ENCODE measurements around the gene BST2. TPM values are rescaled to one million over a fixed set of nuclear protein-coding genes. Genes with fewer than 3 reads are reported as not detected.
A peak's percentile ranks its signal among the peaks of the same experiment; 100 is the strongest.

The BST2 gene
- total and polyA plus RNA-seq, 7 experiments from 2014 or later: 29.9 to 221 (median 63.0) TPM

- DNase-seq (no peak), ATAC-seq (no peak)
- Mint-ChIP-seq H3K9me3 (no peaks in the 10 kb centered on the region), H3K36me3 (peaks cover 0 to 19% (median 6%) of the 10 kb centered on the region in 5 donors), H3K4me3 (peak overlapping the region in 2 of 10 donors; percentile 1 to 35), H3K27ac (peak overlapping the region in 1 of 9 donors; percentile 13), H3K4me1 (peaks cover 26 to 43% (median 28%) of the 10 kb centered on the region in 7 donors), H3K27me3 (no peaks in the 10 kb centered on the region)
- peaks cover 0 to 31% (median 0%) of the 10 kb centered on the region in 3 experiments for H3K36me3 ChIP-seq (ENCODE audit: control insufficient read depth in 2 of 3, insufficient read depth in 3 of 3, low read length in 3 of 3)
- no peak overlapping the region for H3K4me3 ChIP-seq (ENCODE audit: low read length)
- H3K27me3 ChIP-seq (ENCODE audit: control insufficient read depth in 2 of 2, insufficient read depth in 2 of 2, low read length in 2 of 2): no peaks in the 10 kb centered on the region
- intact Hi-C loops (cut with micrococcal nuclease): loop anchor here (5.0 kb wide), 3 partner anchors 73 to 103 kb away; partner anchors contain the start of genes DDA1 (in 1 of the 2), GTPBP3 (in 1 of the 2), MRPL34 (in 1 of the 2) and PGLS (in 1 of the 2)
- no peak overlapping the region for H3K27ac ChIP-seq (ENCODE audit: low read depth, low read length)
- H3K4me1 ChIP-seq (ENCODE audit: control insufficient read depth in 2 of 2, insufficient read depth in 2 of 2, low read length in 2 of 2): peaks cover 0 to 4% of the 10 kb centered on the region in 2 donors
- POLR2A ChIA-PET: no interaction called here
- H3K9me3 ChIP-seq (ENCODE audit: control insufficient read depth in 2 of 3, low read length in 3 of 3): no peaks in the 10 kb centered on the region
- CTCF ChIA-PET: interaction anchor here (0.6 to 0.8 kb wide), 2 partner anchors 11 to 143 kb away, joined by 3 to 4 read pairs; partner anchors contain the start of gene BABAM1
These were observed 4.6 kb upstream of the BST2 start for GRCh38 chr19:17409990-17410389.

GRCh38 chr19:17406887-17407196 is 1.4 kb upstream of the BST2 start:
- H3K4me1 Mint-ChIP-seq: peaks cover 20 to 47% (median 35%) of the 10 kb centered on the region in 7 donors
- POLR2A ChIA-PET: interaction anchor here (1.1 to 4.7 kb wide), 3 partner anchors 12 to 116 kb away, joined by 3 to 33 read pairs (median 4); partner anchors contain the start of gene MVB12A
- peaks cover 0 to 12% of the 10 kb centered on the region in 2 donors for H3K4me1 ChIP-seq (ENCODE audit: control insufficient read depth in 2 of 2, insufficient read depth in 2 of 2, low read length in 2 of 2)

GRCh38 chr19:17406046-17406886 is 836 bp upstream of the BST2 start:
- Mint-ChIP-seq H3K27ac (peak overlapping the region; percentile 81 to 98 (median 88)), H3K4me1 (peaks cover 20 to 47% (median 35%) of the 10 kb centered on the region in 7 donors), H3K36me3 (peaks cover 0 to 23% (median 0%) of the 10 kb centered on the region in 5 donors), H3K27me3 (peaks cover 0 to 2% (median 0%) of the 10 kb centered on the region in 5 donors), H3K4me3 (peak overlapping the region; percentile 80 to 98 (median 95)), H3K9me3 (no peaks in the 10 kb centered on the region)
- DNase-seq: no peak
- no peaks in the 10 kb centered on the region for H3K9me3 ChIP-seq (ENCODE audit: control insufficient read depth in 2 of 3, low read length in 3 of 3)
- intact Hi-C loops (cut with micrococcal nuclease): loop anchor here (5.0 kb wide), 3 partner anchors 69 to 106 kb away; partner anchors contain the start of genes DDA1 (in 1 of the 2), GTPBP3 (in 1 of the 2), MRPL34 (in 1 of the 2) and PGLS (in 1 of the 2)
- ATAC-seq: peak; percentile 14
- peak overlapping the region; percentile 83 for H3K27ac ChIP-seq (ENCODE audit: low read depth, low read length)
- peaks cover 0 to 15% (median 0%) of the 10 kb centered on the region in 3 experiments for H3K36me3 ChIP-seq (ENCODE audit: control insufficient read depth in 2 of 3, insufficient read depth in 3 of 3, low read length in 3 of 3)
- H3K4me3 ChIP-seq (ENCODE audit: low read length): peak overlapping the region; percentile 81
- H3K27me3 ChIP-seq (ENCODE audit: control insufficient read depth in 2 of 2, insufficient read depth in 2 of 2, low read length in 2 of 2): no peaks in the 10 kb centered on the region
- peaks cover 0 to 12% of the 10 kb centered on the region in 2 donors for H3K4me1 ChIP-seq (ENCODE audit: control insufficient read depth in 2 of 2, insufficient read depth in 2 of 2, low read length in 2 of 2)
- CTCF ChIA-PET: interaction anchor here (0.6 to 1.9 kb wide), 7 partner anchors 11 to 592 kb away, joined by 3 to 7 read pairs (median 3); partner anchors contain the start of gene MVB12A
- POLR2A ChIA-PET: interaction anchor here (0.5 to 4.7 kb wide), 4 partner anchors 13 to 1514 kb away, joined by 3 to 33 read pairs (median 4); partner anchors contain the start of gene MVB12A

More at GRCh38 chr19:17406887-17407196, 1.4 kb upstream of the BST2 start:
- DNase-seq (no peak), ATAC-seq (no peak)
- Mint-ChIP-seq H3K4me3 (peak overlapping the region; percentile 80 to 98 (median 95)), H3K9me3 (no peaks in the 10 kb centered on the region), H3K36me3 (peaks cover 0 to 20% (median 0%) of the 10 kb centered on the region in 5 donors), H3K27me3 (no peaks in the 10 kb centered on the region), H3K27ac (peak overlapping the region; percentile 81 to 96 (median 88))
- Histone ChIP-seq H3K27me3 (ENCODE audit: control insufficient read depth in 2 of 2, insufficient read depth in 2 of 2, low read length in 2 of 2) (no peaks in the 10 kb centered on the region), H3K4me3 (ENCODE audit: low read length) (peak overlapping the region; percentile 81), H3K27ac (ENCODE audit: low read depth, low read length) (peak overlapping the region; percentile 83), H3K9me3 (ENCODE audit: control insufficient read depth in 2 of 3, low read length in 3 of 3) (no peaks in the 10 kb centered on the region), H3K36me3 (ENCODE audit: control insufficient read depth in 2 of 3, insufficient read depth in 3 of 3, low read length in 3 of 3) (peaks cover 0 to 14% (median 0%) of the 10 kb centered on the region in 3 experiments)
- intact Hi-C loops (cut with micrococcal nuclease): loop anchor here (5.0 kb wide), 3 partner anchors 70 to 105 kb away; partner anchors contain the start of genes DDA1 (in 1 of the 2), GTPBP3 (in 1 of the 2), MRPL34 (in 1 of the 2) and PGLS (in 1 of the 2)
- CTCF ChIA-PET: interaction anchor here (0.6 to 1.9 kb wide), 6 partner anchors 11 to 591 kb away, joined by 3 to 7 read pairs (median 4); partner anchors contain the start of gene MVB12A

GRCh38 chr19:17404621-17405249 is 695 bp downstream of the BST2 start:
- H3K4me3 Mint-ChIP-seq: peak overlapping the region; percentile 80 to 98 (median 95)
- intact Hi-C loops (cut with micrococcal nuclease): loop anchor here (1.0 to 5.0 kb wide), 7 partner anchors 9 to 108 kb away; partner anchors contain the start of genes DDA1 (in 1 of the 2), GTPBP3 (in 1 of the 2), MRPL34 (in 1 of the 2) and MVB12A (in 1 of the 2)
- Histone ChIP-seq H3K27me3 (ENCODE audit: control insufficient read depth in 2 of 2, insufficient read depth in 2 of 2, low read length in 2 of 2) (no peaks in the 10 kb centered on the region), H3K9me3 (ENCODE audit: control insufficient read depth in 2 of 3, low read length in 3 of 3) (no peaks in the 10 kb centered on the region), H3K36me3 (ENCODE audit: control insufficient read depth in 2 of 3, insufficient read depth in 3 of 3, low read length in 3 of 3) (peaks cover 0 to 15% (median 0%) of the 10 kb centered on the region in 3 experiments), H3K27ac (ENCODE audit: low read depth, low read length) (peak overlapping the region; percentile 83), H3K4me1 (ENCODE audit: control insufficient read depth in 2 of 2, insufficient read depth in 2 of 2, low read length in 2 of 2) (peaks cover 0 to 12% of the 10 kb centered on the region in 2 donors), H3K4me3 (ENCODE audit: low read length) (peak overlapping the region; percentile 81)
- POLR2A ChIA-PET: interaction anchor here (0.7 to 4.7 kb wide), 7 partner anchors 10 to 328 kb away, joined by 3 to 33 read pairs (median 4); partner anchors contain the start of gene MVB12A
- no peaks in the 10 kb centered on the region for H3K9me3 Mint-ChIP-seq
- peak overlapping the region; percentile 81 to 98 (median 88) for H3K27ac Mint-ChIP-seq
- CTCF ChIA-PET: interaction anchor here (1.0 kb wide), 1 partner anchor 16 kb away, joined by 3 read pairs; no protein-coding TSS in a partner anchor
- H3K4me1 Mint-ChIP-seq: peaks cover 20 to 47% (median 35%) of the 10 kb centered on the region in 7 donors
- peaks cover 0 to 26% (median 0%) of the 10 kb centered on the region in 5 donors for H3K36me3 Mint-ChIP-seq
- ATAC-seq (no peak), DNase-seq (no peak)
- H3K27me3 Mint-ChIP-seq: peaks cover 0 to 2% (median 0%) of the 10 kb centered on the region in 5 donors

- H3K4me3 Mint-ChIP-seq: peak overlapping the region; percentile 80 to 98 (median 95)
- no peak for DNase-seq
- peaks cover 0 to 15% (median 0%) of the 10 kb centered on the region in 3 experiments for H3K36me3 ChIP-seq (ENCODE audit: control insufficient read depth in 2 of 3, insufficient read depth in 3 of 3, low read length in 3 of 3)
- peak overlapping the region; percentile 83 for H3K27ac ChIP-seq (ENCODE audit: low read depth, low read length)
- no peaks in the 10 kb centered on the region for H3K9me3 Mint-ChIP-seq
- CTCF ChIA-PET: interaction anchor here (0.5 to 1.1 kb wide), 2 partner anchors 57 to 61 kb away, joined by 4 read pairs; no protein-coding TSS in a partner anchor
- H3K27me3 Mint-ChIP-seq: peaks cover 0 to 2% (median 0%) of the 10 kb centered on the region in 5 donors
- POLR2A ChIA-PET: interaction anchor here (0.5 to 1.7 kb wide), 3 partner anchors 12 to 16 kb away, joined by 3 to 7 read pairs (median 3); partner anchors contain the start of gene MVB12A
- peak overlapping the region; percentile 81 for H3K4me3 ChIP-seq (ENCODE audit: low read length)
- peaks cover 0 to 26% (median 0%) of the 10 kb centered on the region in 5 donors for H3K36me3 Mint-ChIP-seq
- H3K4me1 ChIP-seq (ENCODE audit: control insufficient read depth in 2 of 2, insufficient read depth in 2 of 2, low read length in 2 of 2): peaks cover 0 to 12% of the 10 kb centered on the region in 2 donors
- no peak for ATAC-seq
- H3K9me3 ChIP-seq (ENCODE audit: control insufficient read depth in 2 of 3, low read length in 3 of 3): no peaks in the 10 kb centered on the region
- H3K27me3 ChIP-seq (ENCODE audit: control insufficient read depth in 2 of 2, insufficient read depth in 2 of 2, low read length in 2 of 2): no peaks in the 10 kb centered on the region
- intact Hi-C loops (cut with micrococcal nuclease): loop anchor here in 1 of 2 donors (2.0 kb wide), 1 partner anchor 13 kb away; no protein-coding TSS in a partner anchor
- H3K27ac Mint-ChIP-seq: peak overlapping the region; percentile 59 to 96 (median 88)
- peaks cover 20 to 47% (median 35%) of the 10 kb centered on the region in 7 donors for H3K4me1 Mint-ChIP-seq
These were observed 1.4 kb downstream of the BST2 start for GRCh38 chr19:17404015-17404414.
